IMR-90 (cell line): ENCODE data around the gene DOCK6. TPM values are rescaled to one million over a fixed set of nuclear protein-coding genes. Genes with fewer than 3 reads are reported as not detected.
"Not testable (repeated sequence)": the region's sequence is repeated elsewhere in the genome, so short reads cannot be mapped to it uniquely, and the experiment has no call there.

ENCODE experiments used
- ATAC-seq: fragments of 200-7000 bp; cut with Tn5 transposase; 2 replicates; pipeline ENCODE4 v1.9.1; 2020; ENCODE audit warnings: low read depth, mild to moderate bottlenecking, moderate library complexity
- BruUV-seq: library from RNA; stranded (reverse); fragments of 400-500 nt; replicated peaks from 2 replicates; lab custom pipeline; 2021; lab: Mats Ljungman, UMichigan
- CTCF ChIA-PET: fragments of 300-600 bp; formaldehyde crosslinking; extraction: SDS; loops from one replicate; lab custom pipeline; 2021; ENCODE audit warnings: antibody characterized with exemption; lab: Yijun Ruan, JAX
- POLR2A ChIA-PET: fragments of 300-600 bp; sonication (Branson Sonifier 250); formaldehyde crosslinking; loops from one replicate; lab custom pipeline; 2022; ENCODE audit warnings: antibody characterized with exemption; ENCODE audit not compliant: unreplicated experiment; lab: Charles Lee
- DNase-seq: peaks from one replicate; pipeline ENCODE4 v3.0.0; 2013
- H2AFZ ChIP-seq: replicated peaks from 2 replicates; pipeline ENCODE3; 2013; ENCODE audit warnings: low read length, mild to moderate bottlenecking; ENCODE audit not compliant: poor library complexity
- H2AK5ac ChIP-seq: 2 replicates; pipeline ENCODE4 v1.6.1; 2013; ENCODE audit warnings: low read depth, low read length, inconsistent platforms
- H2AK9ac ChIP-seq: replicated peaks from 2 replicates; pipeline ENCODE3; 2013; ENCODE audit warnings: mild to moderate bottlenecking, low read depth, low read length, moderate library complexity; ENCODE audit not compliant: poor library complexity
- H2BK120ac ChIP-seq: 2 replicates; pipeline ENCODE4 v1.6.1; 2013; ENCODE audit warnings: low read depth, low read length, inconsistent platforms
- H2BK15ac ChIP-seq: 3 replicates; pipeline ENCODE4 v1.6.1; 2013; ENCODE audit warnings: low read depth, low read length, inconsistent platforms
- H2BK20ac ChIP-seq: 2 replicates; pipeline ENCODE4 v1.6.1; 2013; ENCODE audit warnings: low read depth, mild to moderate bottlenecking, inconsistent platforms, low read length, moderate library complexity
- H2BK5ac ChIP-seq: 2 replicates; pipeline ENCODE4 v1.6.1; 2013; ENCODE audit warnings: mild to moderate bottlenecking, low read depth, low read length, inconsistent platforms; ENCODE audit not compliant: poor library complexity, severe bottlenecking
- H3K14ac ChIP-seq: replicated peaks from 2 replicates; pipeline ENCODE4 v1.6.1; 2013; ENCODE audit warnings: low read depth, low read length, inconsistent platforms
- H3K18ac ChIP-seq: 2 replicates; pipeline ENCODE4 v1.6.1; 2013; ENCODE audit warnings: low read depth, low read length, control low read depth
- H3K23ac ChIP-seq: 2 replicates; pipeline ENCODE4 v1.6.1; 2013; ENCODE audit warnings: low read depth, low read length, inconsistent platforms
- H3K27ac ChIP-seq: 2 replicates; pipeline ENCODE4 v1.5.1; 2013; ENCODE audit warnings: mild to moderate bottlenecking, control low read depth, low read length; ENCODE audit not compliant: insufficient read depth
- H3K27me3 ChIP-seq: 2 replicates; pipeline ENCODE4 v1.6.1; 2013; ENCODE audit warnings: low read length; ENCODE audit not compliant: control insufficient read depth, insufficient read depth
- H3K36me3 ChIP-seq: 2 replicates; pipeline ENCODE4 v1.6.1; 2013; ENCODE audit warnings: low read length, mixed read lengths; ENCODE audit not compliant: control insufficient read depth, insufficient read depth
- H3K4ac ChIP-seq: 2 replicates; pipeline ENCODE4 v1.6.1; 2013; ENCODE audit warnings: low read depth, low read length, inconsistent platforms
- H3K4me1 ChIP-seq: 2 replicates; pipeline ENCODE4 v1.6.1; 2013; ENCODE audit warnings: low read length, mixed read lengths; ENCODE audit not compliant: control insufficient read depth, insufficient read depth
- H3K4me2 ChIP-seq: 2 replicates; pipeline ENCODE4 v1.6.1; 2013; ENCODE audit warnings: low read depth, mild to moderate bottlenecking, control low read depth, low read length, moderate library complexity
- H3K4me3 ChIP-seq: 2 replicates; pipeline ENCODE4 v1.5.1; 2013; ENCODE audit warnings: low read depth, mild to moderate bottlenecking, control low read depth, low read length, moderate library complexity; ENCODE audit not compliant: insufficient read depth
- H3K56ac ChIP-seq: 2 replicates; pipeline ENCODE4 v1.6.1; 2013; ENCODE audit warnings: low read length, inconsistent platforms; ENCODE audit not compliant: insufficient read depth; ENCODE audit errors: extremely low read depth
- H3K79me1 ChIP-seq, 2 experiments: 2 replicates each; pipeline ENCODE4 v1.6.1; 2013; ENCODE audit warnings: low read length in 2 of 2, inconsistent platforms in 1 of 2, low read depth in 1 of 2
- H3K9ac ChIP-seq: 2 replicates; pipeline ENCODE4 v1.6.1; 2013; ENCODE audit warnings: low read depth, low read length, control low read depth
- H3K9me1 ChIP-seq: 2 replicates; pipeline ENCODE4 v1.6.1; 2013; ENCODE audit warnings: low read length, inconsistent platforms; ENCODE audit not compliant: insufficient read depth
- H3K9me3 ChIP-seq: 2 replicates; pipeline ENCODE4 v1.6.1; 2013; ENCODE audit warnings: low read length; ENCODE audit not compliant: control insufficient read depth, insufficient read depth
- H4K20me1 ChIP-seq: 2 replicates; pipeline ENCODE4 v1.6.1; 2013; ENCODE audit warnings: low read length, inconsistent platforms; ENCODE audit not compliant: insufficient read depth
- H4K5ac ChIP-seq: 2 replicates; pipeline ENCODE4 v1.6.1; 2013; ENCODE audit warnings: mild to moderate bottlenecking, low read depth, low read length, control low read depth
- H4K8ac ChIP-seq, 2 experiments: 2 replicates each; pipeline ENCODE4 v1.6.1; 2013; ENCODE audit warnings: low read depth in 2 of 2, low read length in 2 of 2, control low read depth in 1 of 2, inconsistent platforms in 1 of 2
- H4K91ac ChIP-seq: 2 replicates; pipeline ENCODE4 v1.6.1; 2013; ENCODE audit warnings: low read depth, low read length, inconsistent platforms; ENCODE audit not compliant: insufficient read depth
- WGBS, 2 experiments: methylation state at CpG; one replicate each; pipeline versions ENCODE4 v1.1.5 to v1.1.7; 2013; ENCODE audit warnings: missing lambda C conversion rate in 2 of 2; ENCODE audit not compliant: insufficient read length in 1 of 2; ENCODE audit errors: extremely low coverage in 2 of 2; 5-methylcytosine and 5-hydroxymethylcytosine counted together
- dilution Hi-C: fragments of 300-500 bp; cut with HindIII; formaldehyde crosslinking; loops from one replicate; pipeline ENCODE4 v1.14.3; 2018; ENCODE audit warnings: low sequenced_read_pairs; ENCODE audit not compliant: unreplicated experiment
- in situ Hi-C: fragments of 300-500 bp; cut with MboI; formaldehyde crosslinking; loops from 3 replicates; pipeline ENCODE4 v1.14.3; 2019; ENCODE audit warnings: low sequenced_read_pairs, inconsistent platforms, mixed read lengths
- intact Hi-C: fragments of 100-400 bp; cut with micrococcal nuclease; formaldehyde crosslinking; loops from 2 replicates; pipeline ENCODE4 v1.10.0; 2022
- polyA plus RNA-seq, 3 experiments: library from polyadenylated mRNA; depleted of rRNA; stranded (reverse); fragments of >200 nt; gene quantifications; 2 replicates each; pipeline ENCODE4 v1.2.3, GENCODE V29; 2012; ENCODE audit warnings: low replicate concordance in 1 of 3
- total RNA-seq: library from RNA; depleted of rRNA; stranded (reverse); fragments of >200 nt; gene quantifications from 2 replicates; pipeline ENCODE4 v1.2.3, GENCODE V29; 2012

Gene DOCK6
- total and polyA plus RNA-seq, 2 of the 4 experiments (the other 2 are of a cell fraction), result 5.0 to 18.4 TPM

DNA sequence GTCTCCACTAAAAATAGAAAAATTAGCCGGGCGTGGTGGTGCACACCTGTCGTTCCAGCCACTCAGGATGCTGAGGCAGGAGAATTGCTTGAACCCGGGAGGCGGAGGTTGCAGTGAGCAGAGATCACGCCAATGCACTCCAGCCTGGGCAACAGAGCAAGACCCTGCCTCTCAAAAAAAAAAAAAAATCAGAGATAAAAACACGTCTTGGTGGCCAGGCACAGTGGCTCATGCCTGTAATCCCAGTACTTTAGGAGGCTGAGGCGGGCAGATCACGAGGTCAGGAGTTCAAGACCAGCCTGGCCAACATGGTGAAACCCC, 83.2 kb downstream of the DOCK6 start:
- H3K14ac ChIP-seq, H4K8ac ChIP-seq, in situ Hi-C loops, BruUV-seq, intact Hi-C loops, H2AFZ ChIP-seq, H2BK20ac ChIP-seq, DNase-seq, H4K5ac ChIP-seq, H3K9ac ChIP-seq, H3K4me1 ChIP-seq, H2BK5ac ChIP-seq, H3K27ac ChIP-seq, H3K56ac ChIP-seq, H3K23ac ChIP-seq, H3K4me3 ChIP-seq, CTCF ChIA-PET, H3K4ac ChIP-seq, H2BK120ac ChIP-seq, H2AK5ac ChIP-seq, ATAC-seq, H2BK15ac ChIP-seq, dilution Hi-C loops, H4K20me1 ChIP-seq, H2AK9ac ChIP-seq, H4K91ac ChIP-seq, H3K9me3 ChIP-seq, POLR2A ChIA-PET, H3K18ac ChIP-seq, H3K27me3 ChIP-seq, H3K4me2 ChIP-seq: not testable (repeated sequence)
- Histone ChIP-seq H3K79me1 (peaks cover 43 to 80% of the 10 kb centered on the region in 2 experiments), H3K36me3 (peaks cover 75% of the 10 kb centered on the region), H3K9me1 (peaks cover 11% of the 10 kb centered on the region)
- 96% methylated on average over 3 of the region's 9 CpGs; no CpG with 5 or more reads in 1 of the 2 experiments for whole genome bisulfite sequencing, 2 experiments
